ENCODE results near the gene ARFGAP1.

DNA sequence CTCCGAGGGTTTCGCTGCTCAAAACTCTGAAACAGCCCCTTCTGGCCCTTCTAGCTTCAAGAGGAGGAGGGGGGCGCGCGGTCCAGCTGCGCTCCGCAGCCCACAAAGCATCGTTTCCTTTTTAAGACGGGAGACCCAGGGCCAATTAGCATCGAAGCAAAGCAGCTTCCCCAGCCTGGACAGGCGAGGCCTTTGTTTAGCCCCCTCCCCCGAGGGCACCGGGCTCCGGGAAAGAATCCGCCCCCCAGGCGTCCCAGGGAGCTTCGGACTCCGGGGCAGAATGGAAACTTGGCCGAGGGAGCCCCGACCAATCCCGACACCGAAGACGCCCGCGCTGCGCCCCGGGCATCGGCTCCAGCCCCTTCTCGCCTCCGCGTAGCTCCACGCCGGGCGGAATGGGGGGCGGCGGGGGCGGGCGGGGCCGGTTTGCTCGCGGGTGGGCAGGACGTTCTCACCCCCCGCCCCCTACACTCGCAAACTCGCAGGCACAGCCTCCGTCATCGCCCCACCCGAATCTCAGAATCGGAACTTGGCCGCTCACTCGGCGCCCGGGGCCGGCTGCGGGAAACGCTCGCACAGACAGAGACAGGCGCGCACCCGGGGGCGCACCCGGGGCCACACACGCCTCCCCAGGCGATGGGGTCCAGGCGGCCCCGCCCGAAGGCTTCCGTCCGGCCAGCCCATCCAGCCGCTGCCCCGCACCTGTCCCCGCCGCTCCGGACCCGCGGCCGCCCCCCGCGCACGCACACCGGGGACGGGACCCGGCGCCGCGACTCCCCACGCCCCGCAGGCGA, 19.0 kb upstream of the ARFGAP1 start:
- TF ChIP-seq POLR2A (IDR thresholded peaks at IDR 0.05; ENCODE audit: low read length), result no peak
- TF ChIP-seq GATA1 (IDR thresholded peaks at IDR 0.05; ENCODE audit: low read depth, low read length), result no peak

All from erythroblast (primary cell).